ENCODE measurements around the gene TNRC6B. TPM values are rescaled to one million over a fixed set of nuclear protein-coding genes. Genes with fewer than 3 reads are reported as not detected.

Gene TNRC6B
- total RNA-seq, 4 donors from 2014 or later, result 41.8 to 109 (median 48.2) TPM

- 48 to 51% methylated on average over 2 of the region's 2 CpGs for WGBS, 2 donors
- TF ChIP-seq POLR2A (IDR thresholded peaks at IDR 0.05) (no peak), CTCF (IDR thresholded peaks at IDR 0.05) (no peak)
- intact Hi-C loops (cut with DNase I; ENCODE audit: low total_unique reads), result no loop called here
- no peak overlapping the region for H3K4me3 ChIP-seq (ENCODE audit: low read depth, poor library complexity, severe bottlenecking)
- DNase-seq (ENCODE audit: low spot score in 2 of 2), result no peak
Observed at GRCh38 chr22:40334899-40335298, 157.2 kb downstream of the TNRC6B start.

- 30 to 34% methylated on average over 2 of the region's 2 CpGs for WGBS, 2 donors
- no peak overlapping the region for H3K4me3 ChIP-seq (ENCODE audit: low read depth, poor library complexity, severe bottlenecking)
- TF ChIP-seq CTCF (IDR thresholded peaks at IDR 0.05), result no peak
- no peak for TF ChIP-seq POLR2A (IDR thresholded peaks at IDR 0.05)
- DNase-seq (ENCODE audit: low spot score in 2 of 2), result no peak
- intact Hi-C loops (cut with DNase I; ENCODE audit: low total_unique reads), result no loop called here
Observed at GRCh38 chr22:40335358-40335757, 157.6 kb downstream of the TNRC6B start.

GRCh38 chr22:40340044-40340443, 162.3 kb downstream of the TNRC6B start:
- no peak for TF ChIP-seq CTCF (IDR thresholded peaks at IDR 0.05)
- TF ChIP-seq POLR2A (IDR thresholded peaks at IDR 0.05), result no peak
- WGBS, 2 donors, result 94 to 95% methylated on average over 5 of the region's 5 CpGs
- no peak overlapping the region for H3K4me3 ChIP-seq (ENCODE audit: low read depth, poor library complexity, severe bottlenecking)
- intact Hi-C loops (cut with DNase I; ENCODE audit: low total_unique reads), result loop anchor here (10.0 kb wide), 2 partner anchors 315 to 805 kb away; partner anchors contain the start of gene RPS19BP1
- no peak for DNase-seq (ENCODE audit: low spot score in 2 of 2)

GRCh38 chr22:40341604-40342003, 163.9 kb downstream of the TNRC6B start:
- intact Hi-C loops (cut with DNase I; ENCODE audit: low total_unique reads), result loop anchor here (10.0 kb wide), 2 partner anchors 317 to 807 kb away; partner anchors contain the start of gene RPS19BP1

GRCh38 chr22:40342521-40342920, 164.8 kb downstream of the TNRC6B start:
- H3K4me3 ChIP-seq (ENCODE audit: low read depth, poor library complexity, severe bottlenecking), result no peak overlapping the region
- no peak for DNase-seq (ENCODE audit: low spot score in 2 of 2)
- intact Hi-C loops (cut with DNase I; ENCODE audit: low total_unique reads), result loop anchor here (10.0 kb wide), 2 partner anchors 318 to 808 kb away; partner anchors contain the start of gene RPS19BP1
- whole genome bisulfite sequencing, 2 donors, result 64 to 66% methylated on average over 9 of the region's 9 CpGs
- TF ChIP-seq CTCF (IDR thresholded peaks at IDR 0.05) (no peak), POLR2A (IDR thresholded peaks at IDR 0.05) (no peak)

More at GRCh38 chr22:40341604-40342003, 163.9 kb downstream of the TNRC6B start:
- peak in 1 of 2 donors; percentile 28 for DNase-seq (ENCODE audit: low spot score in 2 of 2)
- TF ChIP-seq CTCF (IDR thresholded peaks at IDR 0.05) (no peak), POLR2A (IDR thresholded peaks at IDR 0.05) (no peak)
- no peak overlapping the region for H3K4me3 ChIP-seq (ENCODE audit: low read depth, poor library complexity, severe bottlenecking)
- 51 to 55% methylated on average over 4 of the region's 4 CpGs for WGBS, 2 donors

- DNase-seq (ENCODE audit: low spot score in 2 of 2), result no peak
- no peak for TF ChIP-seq POLR2A (IDR thresholded peaks at IDR 0.05)
- no peak for TF ChIP-seq CTCF (IDR thresholded peaks at IDR 0.05)
- H3K4me3 ChIP-seq (ENCODE audit: low read depth, poor library complexity, severe bottlenecking), result no peak overlapping the region
- intact Hi-C loops (cut with DNase I; ENCODE audit: low total_unique reads), result loop anchor here (10.0 kb wide), 2 partner anchors 320 to 810 kb away; partner anchors contain the start of gene RPS19BP1
- 53 to 59% methylated on average over 6 of the region's 6 CpGs for WGBS, 2 donors
Observed at GRCh38 chr22:40345271-40345670, 167.5 kb downstream of the TNRC6B start.

Measured in lower leg skin (tissue), 4 donors.